GM12865 (cell line): ENCODE results near the gene TMEM135.

Experiments
- DNase-seq: peaks from one replicate; pipeline ENCODE4 v3.0.0; 2010; ENCODE audit warnings: low read depth
- H3K4me3 ChIP-seq: 2 replicates; pipeline ENCODE4 v1.5.1; 2011; ENCODE audit warnings: mild to moderate bottlenecking, low read depth, low read length, control low read depth
- CTCF ChIP-seq: IDR thresholded peaks from 2 replicates; pipeline ENCODE4 v1.5.1; 2011; ENCODE audit warnings: low read length, control low read depth, low read depth, inconsistent platforms; ENCODE audit not compliant: insufficient read depth; ENCODE audit errors: missing control alignments

TMEM135 gene

GRCh38 chr11:87330187-87330601 lies 292.5 kb downstream of the TMEM135 start:
- no peak overlapping the region for H3K4me3 ChIP-seq
- DNase-seq: no peak
- no peak for TF ChIP-seq CTCF

- no peak overlapping the region for H3K4me3 ChIP-seq
- DNase-seq: no peak
- no peak for TF ChIP-seq CTCF
Observed at GRCh38 chr11:87331273-87331672, 293.5 kb downstream of the TMEM135 start.

- TF ChIP-seq CTCF: no peak
- H3K4me3 ChIP-seq: no peak overlapping the region
- DNase-seq: no peak
Observed at GRCh38 chr11:87338046-87338639, 300.4 kb downstream of the TMEM135 start.

- H3K4me3 ChIP-seq: no peak overlapping the region
- no peak for DNase-seq
- TF ChIP-seq CTCF: no peak
Observed at GRCh38 chr11:87339416-87339815, 301.7 kb downstream of the TMEM135 start.

DNA sequence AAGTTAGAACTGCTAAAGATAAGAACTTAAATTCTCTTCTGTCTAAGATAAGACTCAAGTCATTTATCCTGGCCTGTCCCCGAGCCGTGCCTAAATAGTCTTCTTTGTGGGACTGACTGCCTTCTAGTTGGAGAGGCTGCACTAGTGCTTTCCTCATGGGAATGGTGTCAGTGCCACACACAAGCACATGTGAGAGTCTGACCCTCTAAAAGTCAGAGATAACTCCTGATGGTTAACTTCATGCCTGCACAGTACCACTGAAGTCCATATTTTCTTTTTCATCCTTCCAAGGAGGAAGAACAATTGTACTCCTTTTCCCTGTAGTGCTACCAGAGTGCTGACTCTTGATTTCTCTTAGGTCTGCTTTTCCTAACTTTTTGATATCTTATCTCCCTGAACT lies 309.7 kb downstream of the TMEM135 start:
- no peak for DNase-seq
- no peak overlapping the region for H3K4me3 ChIP-seq
- TF ChIP-seq CTCF: no peak

DNA sequence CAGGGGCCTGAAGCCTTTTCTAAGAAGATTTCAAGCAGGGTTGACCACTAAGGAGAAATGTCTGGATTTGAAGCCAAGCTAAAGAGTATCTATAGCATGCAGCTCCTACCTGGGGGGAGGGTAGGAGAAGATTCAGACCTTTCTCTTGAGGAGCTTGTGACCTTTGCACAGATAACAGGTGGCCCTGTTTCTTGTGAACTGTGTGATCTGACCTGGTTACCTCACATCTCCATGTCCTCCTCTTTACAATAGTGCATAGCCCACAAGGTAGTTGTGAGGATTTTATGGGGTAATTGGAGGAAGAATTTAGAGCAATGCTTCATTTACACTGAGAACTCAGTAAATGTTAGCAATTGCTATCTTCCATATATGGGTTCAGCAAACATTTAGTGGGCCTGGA lies 310.1 kb downstream of the TMEM135 start:
- no peak for TF ChIP-seq CTCF
- DNase-seq: no peak
- no peak overlapping the region for H3K4me3 ChIP-seq

GRCh38 chr11:87351676-87352075 lies 313.9 kb downstream of the TMEM135 start:
- TF ChIP-seq CTCF: no peak
- peak; percentile 10 for DNase-seq
- no peak overlapping the region for H3K4me3 ChIP-seq
